ENCODE data around the gene ATP8B1. TPM values are rescaled to one million over a fixed set of nuclear protein-coding genes. Genes with fewer than 3 reads are reported as not detected.

ATP8B1 gene
- total RNA-seq, 1 donor from 2014 or later = 20.8 TPM

DNA sequence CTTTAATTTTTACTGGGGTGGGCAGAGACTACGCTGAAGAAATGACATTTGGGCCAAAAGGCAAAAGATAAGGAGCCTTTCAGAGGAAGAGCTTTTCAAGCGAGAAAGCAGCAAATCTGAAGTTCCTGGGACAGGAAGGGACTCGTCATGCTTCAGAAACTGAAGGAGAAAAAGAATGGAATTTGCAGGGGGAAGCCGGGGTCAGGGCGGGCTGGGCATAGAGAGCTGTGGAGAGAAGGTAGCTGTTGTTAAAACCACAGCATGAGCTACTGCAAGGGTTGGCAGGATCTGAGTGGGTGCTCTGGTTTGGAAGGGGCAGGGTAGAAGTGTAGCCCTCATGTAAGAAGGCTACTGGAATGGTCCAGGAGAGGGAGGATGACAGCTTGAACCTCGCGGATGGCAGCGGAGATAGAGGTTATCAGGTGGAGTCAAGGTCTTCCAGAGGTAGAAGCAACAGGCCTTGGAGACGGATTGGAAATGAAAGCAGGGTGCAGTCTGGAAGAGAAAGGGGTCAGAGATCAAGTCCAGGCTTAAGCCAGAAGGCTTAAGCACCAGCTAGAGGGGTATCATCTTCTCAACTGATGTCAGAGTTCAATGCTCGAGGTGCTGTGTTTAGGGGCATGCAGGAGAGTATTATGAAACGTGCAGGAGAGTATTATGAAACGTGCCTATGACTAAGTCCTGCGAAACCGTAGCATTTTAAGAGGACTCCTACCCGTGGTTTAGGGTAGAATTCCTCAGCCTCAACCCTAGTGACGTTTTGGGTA is 18.9 kb downstream of the ATP8B1 start:
- FAIRE-seq (peak; percentile 92), DNase-seq (ENCODE audit: low read depth) (peak; percentile 85)
- Histone ChIP-seq H3K36me3 (ENCODE audit: control insufficient read depth, insufficient read depth, low read length) (no peaks in the 10 kb centered on the region), H3K4me3 (ENCODE audit: low read depth, low read length) (no peak overlapping the region), H3K27me3 (ENCODE audit: control insufficient read depth, insufficient read depth, low read length) (no peaks in the 10 kb centered on the region)
- TF ChIP-seq, protein P1, sequence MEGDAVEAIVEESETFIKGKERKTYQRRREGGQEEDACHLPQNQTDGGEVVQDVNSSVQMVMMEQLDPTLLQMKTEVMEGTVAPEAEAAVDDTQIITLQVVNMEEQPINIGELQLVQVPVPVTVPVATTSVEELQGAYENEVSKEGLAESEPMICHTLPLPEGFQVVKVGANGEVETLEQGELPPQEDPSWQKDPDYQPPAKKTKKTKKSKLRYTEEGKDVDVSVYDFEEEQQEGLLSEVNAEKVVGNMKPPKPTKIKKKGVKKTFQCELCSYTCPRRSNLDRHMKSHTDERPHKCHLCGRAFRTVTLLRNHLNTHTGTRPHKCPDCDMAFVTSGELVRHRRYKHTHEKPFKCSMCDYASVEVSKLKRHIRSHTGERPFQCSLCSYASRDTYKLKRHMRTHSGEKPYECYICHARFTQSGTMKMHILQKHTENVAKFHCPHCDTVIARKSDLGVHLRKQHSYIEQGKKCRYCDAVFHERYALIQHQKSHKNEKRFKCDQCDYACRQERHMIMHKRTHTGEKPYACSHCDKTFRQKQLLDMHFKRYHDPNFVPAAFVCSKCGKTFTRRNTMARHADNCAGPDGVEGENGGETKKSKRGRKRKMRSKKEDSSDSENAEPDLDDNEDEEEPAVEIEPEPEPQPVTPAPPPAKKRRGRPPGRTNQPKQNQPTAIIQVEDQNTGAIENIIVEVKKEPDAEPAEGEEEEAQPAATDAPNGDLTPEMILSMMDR (IDR thresholded peaks at IDR 0.05; ENCODE audit: insufficient read depth, low read length, severe bottlenecking) = no peak

DNA sequence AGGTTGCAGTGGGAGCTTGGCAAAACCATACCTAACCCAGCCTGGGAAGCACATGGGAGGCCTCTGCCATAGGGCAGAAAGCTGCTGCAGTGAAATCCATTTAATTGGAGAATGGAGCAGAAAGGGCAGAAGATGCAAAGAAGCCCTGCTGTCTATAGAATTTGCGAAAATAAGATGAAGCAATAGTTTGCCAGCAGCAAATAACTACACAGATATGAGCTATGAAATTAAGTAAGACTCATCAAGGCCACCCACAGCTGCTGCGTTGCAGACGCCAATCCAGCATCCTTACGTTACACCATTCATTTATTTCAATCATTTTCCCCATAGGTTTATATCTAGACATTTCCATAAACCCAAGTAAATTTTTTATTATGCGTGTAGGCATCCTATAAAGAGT is 21.1 kb downstream of the ATP8B1 start:
- no peak overlapping the region for H3K4me3 ChIP-seq (ENCODE audit: low read depth, low read length)
- TF ChIP-seq, protein P1 (IDR thresholded peaks at IDR 0.05; ENCODE audit: insufficient read depth, low read length, severe bottlenecking) = no peak

DNA sequence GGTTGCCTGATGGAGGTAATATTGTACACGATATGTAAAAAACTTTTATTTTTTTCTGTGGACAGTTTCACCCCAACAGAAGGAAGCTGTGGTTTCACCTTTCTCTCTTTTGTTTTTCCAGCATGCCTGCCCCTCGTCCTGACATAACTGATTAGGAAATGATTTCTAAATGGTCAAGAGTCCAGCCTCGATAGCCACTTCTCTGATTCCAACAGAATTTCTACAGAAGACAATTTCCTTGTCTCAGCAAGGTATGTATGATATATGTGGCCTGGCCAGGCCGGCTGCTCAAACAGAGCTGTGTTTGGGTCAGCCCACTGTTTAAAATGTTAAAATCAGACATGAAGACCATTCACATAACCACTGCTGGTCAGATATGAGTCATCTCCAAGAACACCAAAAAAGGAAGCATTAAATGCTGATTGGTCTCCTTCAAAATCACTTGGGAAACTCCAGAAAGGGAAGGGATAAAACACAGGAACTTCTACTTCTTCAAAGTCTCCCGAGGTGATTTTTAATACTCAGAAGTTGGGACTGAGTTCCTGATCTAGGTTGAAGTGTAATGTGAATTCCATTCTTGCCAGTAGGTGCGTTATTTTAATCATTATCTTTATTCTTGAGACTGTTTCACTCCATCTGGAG is 22.3 kb downstream of the ATP8B1 start:
- FAIRE-seq = no peak

More for the DNA sequence above, 21.1 kb downstream of the ATP8B1 start:
- FAIRE-seq (no peak), DNase-seq (ENCODE audit: low read depth) (no peak)
- Histone ChIP-seq H3K27me3 (ENCODE audit: control insufficient read depth, insufficient read depth, low read length) (no peaks in the 10 kb centered on the region), H3K36me3 (ENCODE audit: control insufficient read depth, insufficient read depth, low read length) (no peaks in the 10 kb centered on the region)

DNA sequence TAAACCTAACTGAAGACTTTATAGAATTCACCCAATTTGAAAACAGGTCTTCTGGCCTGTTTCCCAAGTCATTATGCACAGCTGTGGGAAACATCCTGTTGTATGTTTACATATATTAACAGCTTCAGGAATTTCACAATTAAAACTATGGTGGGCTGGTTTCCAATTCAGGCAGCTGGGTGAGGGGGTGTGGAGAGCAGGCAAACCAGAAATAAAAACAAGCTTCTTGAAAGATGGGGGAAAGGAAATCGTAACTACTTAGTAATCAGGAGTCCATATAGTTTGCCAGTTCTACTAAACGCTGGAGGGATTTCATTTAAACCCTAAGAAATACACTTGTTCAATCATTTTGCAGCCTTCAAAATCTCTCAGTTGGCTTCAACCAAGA is 22.8 kb downstream of the ATP8B1 start:
- TF ChIP-seq, protein P1 (IDR thresholded peaks at IDR 0.05; ENCODE audit: insufficient read depth, low read length, severe bottlenecking) = no peak
- DNase-seq (ENCODE audit: low read depth) (peak; percentile 79), FAIRE-seq (no peak)
- Histone ChIP-seq H3K27me3 (ENCODE audit: control insufficient read depth, insufficient read depth, low read length) (no peaks in the 10 kb centered on the region), H3K4me3 (ENCODE audit: low read depth, low read length) (no peak overlapping the region), H3K36me3 (ENCODE audit: control insufficient read depth, insufficient read depth, low read length) (no peaks in the 10 kb centered on the region)

More for the DNA sequence above, 22.3 kb downstream of the ATP8B1 start:
- TF ChIP-seq, protein P1 (IDR thresholded peaks at IDR 0.05; ENCODE audit: insufficient read depth, low read length, severe bottlenecking) = no peak
- Histone ChIP-seq H3K36me3 (ENCODE audit: control insufficient read depth, insufficient read depth, low read length) (no peaks in the 10 kb centered on the region), H3K4me3 (ENCODE audit: low read depth, low read length) (no peak overlapping the region), H3K27me3 (ENCODE audit: control insufficient read depth, insufficient read depth, low read length) (no peaks in the 10 kb centered on the region)
- DNase-seq (ENCODE audit: low read depth) = peak; percentile 88

DNA sequence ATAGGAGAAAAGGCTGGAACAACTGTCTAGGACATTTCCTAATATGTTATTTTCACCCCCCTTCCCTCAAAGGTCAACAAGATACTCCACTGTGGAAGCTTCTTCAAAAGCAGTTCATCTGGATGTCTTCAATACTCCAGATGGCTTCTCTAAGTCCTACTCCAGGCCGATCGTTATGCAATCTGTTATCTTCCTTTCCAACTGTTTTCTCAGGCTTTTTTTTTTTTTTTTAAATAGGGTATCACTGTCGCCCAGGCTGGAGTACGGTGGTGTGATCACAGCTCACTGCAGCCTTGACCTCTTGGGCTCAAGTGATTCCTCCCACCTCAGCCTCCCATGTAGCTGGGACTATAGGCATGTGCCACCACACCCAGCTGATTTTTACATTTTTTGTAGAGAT is 26.3 kb downstream of the ATP8B1 start:
- Histone ChIP-seq H3K27me3 (ENCODE audit: control insufficient read depth, insufficient read depth, low read length) (no peaks in the 10 kb centered on the region), H3K36me3 (ENCODE audit: control insufficient read depth, insufficient read depth, low read length) (no peaks in the 10 kb centered on the region), H3K4me3 (ENCODE audit: low read depth, low read length) (no peak overlapping the region)
- TF ChIP-seq, protein P1 (IDR thresholded peaks at IDR 0.05; ENCODE audit: insufficient read depth, low read length, severe bottlenecking) = no peak
- DNase-seq (ENCODE audit: low read depth) = no peak
- no peak for FAIRE-seq
